ENCODE data around the gene NCBP1.

Gene NCBP1

DNA sequence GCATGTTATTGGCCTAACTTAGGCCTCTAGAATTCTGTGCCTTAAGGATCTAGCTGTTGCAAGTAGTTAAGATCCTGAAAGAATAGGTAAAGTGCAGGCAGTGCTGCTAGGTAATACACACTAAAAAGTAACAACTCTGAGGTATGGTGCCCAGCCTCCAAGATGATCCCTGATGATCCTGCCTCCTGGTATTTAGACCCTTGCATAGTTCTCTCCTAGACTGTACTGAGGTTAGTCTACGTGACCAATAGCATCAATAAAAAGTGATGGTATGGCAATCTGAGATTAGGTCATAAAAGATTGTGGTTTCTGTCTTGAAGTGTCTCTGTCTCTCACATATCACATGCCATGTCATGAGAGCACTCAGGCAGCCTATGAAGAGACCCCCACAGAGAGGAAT, 9.7 kb upstream of the NCBP1 start:
- H3K36me3 ChIP-seq = peaks cover 42% of the 10 kb centered on the region
- H3K27me3 ChIP-seq (ENCODE audit: insufficient read depth, low read depth, severe bottlenecking) = no peaks in the 10 kb centered on the region
- TF ChIP-seq, protein P1, sequence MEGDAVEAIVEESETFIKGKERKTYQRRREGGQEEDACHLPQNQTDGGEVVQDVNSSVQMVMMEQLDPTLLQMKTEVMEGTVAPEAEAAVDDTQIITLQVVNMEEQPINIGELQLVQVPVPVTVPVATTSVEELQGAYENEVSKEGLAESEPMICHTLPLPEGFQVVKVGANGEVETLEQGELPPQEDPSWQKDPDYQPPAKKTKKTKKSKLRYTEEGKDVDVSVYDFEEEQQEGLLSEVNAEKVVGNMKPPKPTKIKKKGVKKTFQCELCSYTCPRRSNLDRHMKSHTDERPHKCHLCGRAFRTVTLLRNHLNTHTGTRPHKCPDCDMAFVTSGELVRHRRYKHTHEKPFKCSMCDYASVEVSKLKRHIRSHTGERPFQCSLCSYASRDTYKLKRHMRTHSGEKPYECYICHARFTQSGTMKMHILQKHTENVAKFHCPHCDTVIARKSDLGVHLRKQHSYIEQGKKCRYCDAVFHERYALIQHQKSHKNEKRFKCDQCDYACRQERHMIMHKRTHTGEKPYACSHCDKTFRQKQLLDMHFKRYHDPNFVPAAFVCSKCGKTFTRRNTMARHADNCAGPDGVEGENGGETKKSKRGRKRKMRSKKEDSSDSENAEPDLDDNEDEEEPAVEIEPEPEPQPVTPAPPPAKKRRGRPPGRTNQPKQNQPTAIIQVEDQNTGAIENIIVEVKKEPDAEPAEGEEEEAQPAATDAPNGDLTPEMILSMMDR (IDR thresholded peaks at IDR 0.05; ENCODE audit: low read depth, low read length) = no peak
- H3K27ac ChIP-seq = no peak overlapping the region
- no peak overlapping the region for H3K4me3 ChIP-seq (ENCODE audit: low read depth, low read length)
- DNase-seq = no peak
- H3K9me3 ChIP-seq (ENCODE audit: severe bottlenecking) = no peaks in the 10 kb centered on the region

DNA sequence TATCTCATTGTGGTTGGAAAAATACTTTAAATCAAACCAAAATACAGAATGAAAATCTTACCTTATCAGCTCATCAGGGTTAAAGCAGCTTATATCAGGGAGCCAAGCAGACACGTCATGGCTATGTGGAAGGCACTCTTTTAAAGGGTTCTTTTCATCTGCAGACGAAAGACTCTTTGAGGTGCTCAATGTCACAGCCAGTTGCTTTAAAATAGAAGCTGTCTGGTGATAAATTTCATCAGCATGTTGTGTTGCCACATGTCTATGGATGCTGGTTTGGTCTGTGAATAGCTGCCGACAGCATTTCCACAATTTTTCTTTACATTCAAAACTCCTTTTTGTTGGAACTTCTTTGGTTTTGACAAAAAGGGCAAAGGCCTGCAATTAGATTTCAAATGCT, 8.0 kb upstream of the NCBP1 start:
- no peak for DNase-seq
- peaks cover 43% of the 10 kb centered on the region for H3K36me3 ChIP-seq
- H3K27ac ChIP-seq = no peak overlapping the region
- no peaks in the 10 kb centered on the region for H3K27me3 ChIP-seq (ENCODE audit: insufficient read depth, low read depth, severe bottlenecking)
- no peaks in the 10 kb centered on the region for H3K9me3 ChIP-seq (ENCODE audit: severe bottlenecking)
- TF ChIP-seq, protein P1 (IDR thresholded peaks at IDR 0.05; ENCODE audit: low read depth, low read length) = no peak
- H3K4me3 ChIP-seq (ENCODE audit: low read depth, low read length) = no peak overlapping the region

DNA sequence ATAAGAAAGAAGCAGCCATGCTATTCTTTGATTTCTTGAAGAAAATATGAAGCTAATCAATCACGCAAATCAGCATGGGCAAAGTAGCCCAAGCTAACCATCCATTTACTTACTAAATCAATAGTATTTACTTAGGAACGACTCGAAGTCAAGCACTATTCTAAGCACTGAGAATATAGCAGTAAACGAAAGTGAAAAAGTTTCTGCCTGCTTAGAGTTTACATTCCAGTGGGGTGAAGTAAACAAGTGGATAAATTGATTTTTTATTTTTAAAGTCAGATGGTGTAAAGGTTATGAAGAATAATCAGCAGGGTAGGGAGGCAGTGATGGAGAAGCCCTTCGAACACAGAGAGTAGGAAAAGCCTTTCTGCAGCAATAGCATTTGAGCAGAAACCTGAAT, 6.0 kb upstream of the NCBP1 start:
- H3K27ac ChIP-seq = no peak overlapping the region
- no peaks in the 10 kb centered on the region for H3K27me3 ChIP-seq (ENCODE audit: insufficient read depth, low read depth, severe bottlenecking)
- no peak for DNase-seq
- TF ChIP-seq, protein P1 (IDR thresholded peaks at IDR 0.05; ENCODE audit: low read depth, low read length) = no peak
- peaks cover 39% of the 10 kb centered on the region for H3K36me3 ChIP-seq
- H3K4me3 ChIP-seq (ENCODE audit: low read depth, low read length) = no peak overlapping the region
- no peaks in the 10 kb centered on the region for H3K9me3 ChIP-seq (ENCODE audit: severe bottlenecking)

DNA sequence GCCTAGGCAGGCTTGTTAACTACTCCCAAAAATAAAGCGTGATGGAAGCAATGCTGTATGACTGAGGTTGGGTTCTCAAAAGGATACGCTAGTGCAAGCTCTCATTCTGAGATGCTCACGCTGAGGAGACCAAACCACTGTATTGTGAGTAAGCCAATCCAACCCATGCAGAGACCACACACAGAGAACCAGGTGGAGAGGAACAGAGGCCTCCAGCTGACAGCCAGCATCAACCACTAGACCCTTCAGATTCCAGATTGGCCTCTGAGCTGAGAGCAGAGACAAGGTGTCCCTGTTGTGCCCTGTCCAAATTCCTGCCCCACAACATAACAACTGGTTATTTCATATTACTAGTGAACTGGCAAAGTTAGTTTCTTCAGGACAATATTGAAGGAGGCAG, 5.0 kb upstream of the NCBP1 start:
- DNase-seq = no peak
- H3K27ac ChIP-seq = no peak overlapping the region

DNA sequence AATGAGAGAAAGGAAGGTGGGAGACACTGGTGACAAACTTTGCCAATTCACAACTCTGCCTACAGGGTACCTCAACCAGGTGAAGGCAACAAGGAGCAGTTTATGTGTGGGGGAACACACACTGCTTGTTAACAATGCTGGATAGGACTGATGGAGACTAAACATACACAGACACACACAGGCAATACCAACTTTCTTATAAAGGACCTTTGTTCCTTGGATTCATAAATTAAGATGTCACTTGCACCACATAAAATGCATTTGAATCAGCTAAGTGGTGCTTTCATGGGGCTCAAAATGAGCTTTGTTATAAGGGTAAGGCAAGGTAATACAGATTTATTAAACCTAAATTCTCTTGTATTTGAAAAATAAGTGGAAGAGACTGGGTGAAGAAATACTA, 4.5 kb upstream of the NCBP1 start:
- Histone ChIP-seq H3K27ac (no peak overlapping the region), H3K36me3 (peaks cover 29% of the 10 kb centered on the region), H3K9me3 (ENCODE audit: severe bottlenecking) (no peaks in the 10 kb centered on the region), H3K27me3 (ENCODE audit: insufficient read depth, low read depth, severe bottlenecking) (no peaks in the 10 kb centered on the region), H3K4me3 (ENCODE audit: low read depth, low read length) (no peak overlapping the region)
- TF ChIP-seq, protein P1 (IDR thresholded peaks at IDR 0.05; ENCODE audit: low read depth, low read length) = no peak
- no peak for DNase-seq

More for the DNA sequence above, 5.0 kb upstream of the NCBP1 start:
- Histone ChIP-seq H3K9me3 (ENCODE audit: severe bottlenecking) (no peaks in the 10 kb centered on the region), H3K4me3 (ENCODE audit: low read depth, low read length) (no peak overlapping the region), H3K27me3 (ENCODE audit: insufficient read depth, low read depth, severe bottlenecking) (no peaks in the 10 kb centered on the region), H3K36me3 (peaks cover 30% of the 10 kb centered on the region)
- TF ChIP-seq, protein P1 (IDR thresholded peaks at IDR 0.05; ENCODE audit: low read depth, low read length) = no peak

DNA sequence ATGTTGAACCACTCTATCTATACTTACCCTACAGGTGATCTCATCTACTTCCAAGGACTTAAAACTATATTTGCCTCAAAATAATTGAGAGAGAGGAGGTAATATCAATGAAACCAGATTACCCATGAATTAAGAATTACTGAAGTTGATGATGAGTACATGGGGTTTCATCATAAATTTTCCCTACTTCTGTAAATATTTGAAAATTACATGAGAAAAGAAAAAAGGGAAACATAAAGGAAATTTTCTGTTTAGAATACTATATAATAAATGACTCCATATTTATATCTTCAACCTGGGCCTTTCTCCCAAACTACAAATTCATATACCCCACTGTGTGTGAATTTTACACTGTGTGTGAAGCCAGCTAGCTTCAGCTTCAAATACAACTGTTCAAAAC, 3.0 kb upstream of the NCBP1 start:
- H3K4me3 ChIP-seq (ENCODE audit: low read depth, low read length) = no peak overlapping the region
- H3K36me3 ChIP-seq = peaks cover 21% of the 10 kb centered on the region
- DNase-seq = no peak
- H3K27ac ChIP-seq = no peak overlapping the region
- H3K27me3 ChIP-seq (ENCODE audit: insufficient read depth, low read depth, severe bottlenecking) = no peaks in the 10 kb centered on the region
- TF ChIP-seq, protein P1 (IDR thresholded peaks at IDR 0.05; ENCODE audit: low read depth, low read length) = no peak
- H3K9me3 ChIP-seq (ENCODE audit: severe bottlenecking) = no peaks in the 10 kb centered on the region
